GM23338 (cell line): ENCODE measurements around the gene TMEM200A. TPM values are rescaled to one million over a fixed set of nuclear protein-coding genes. Genes with fewer than 3 reads are reported as not detected.

ENCODE experiments used
- ATAC-seq: fragments of 200-7000 bp; cut with Tn5 transposase; 3 replicates; pipeline ENCODE4 v1.9.1; 2020
- DNase-seq: peaks from one replicate; pipeline ENCODE4 v3.0.0-alpha.2; 2015; ENCODE audit warnings: low spot score
- H2AFZ ChIP-seq: fragments of 200-600 bp; sonication (generic); 2 replicates; pipeline ENCODE4 v1.8.0; 2016; ENCODE audit warnings: antibody characterized with exemption, mild to moderate bottlenecking, moderate library complexity
- H3F3A ChIP-seq: fragments of 200-600 bp; sonication (generic); replicated peaks from 2 replicates; pipeline ENCODE4 v1.8.0; 2017; ENCODE audit warnings: antibody characterized with exemption, mixed run types, low read depth
- H3K27ac ChIP-seq: fragments of 200-600 bp; sonication (generic); 2 replicates; pipeline ENCODE4 v1.6.1; 2016; ENCODE audit warnings: low read depth
- H3K27me3 ChIP-seq: fragments of 200-600 bp; sonication (generic); 2 replicates; pipeline ENCODE4 v1.8.0; 2016; ENCODE audit warnings: mild to moderate bottlenecking, mixed run types, moderate library complexity; ENCODE audit not compliant: insufficient read depth
- H3K36me3 ChIP-seq: fragments of 200-600 bp; sonication (generic); 2 replicates; pipeline ENCODE4 v1.8.0; 2016; ENCODE audit warnings: mild to moderate bottlenecking; ENCODE audit not compliant: insufficient read depth
- H3K4me1 ChIP-seq: fragments of 200-600 bp; sonication (generic); 2 replicates; pipeline ENCODE4 v1.8.0; 2016; ENCODE audit warnings: mild to moderate bottlenecking, moderate library complexity; ENCODE audit not compliant: insufficient read depth
- H3K4me2 ChIP-seq: fragments of 200-600 bp; sonication (generic); 2 replicates; pipeline ENCODE4 v1.7.1; 2017; ENCODE audit warnings: mixed run types
- H3K4me3 ChIP-seq: fragments of 200-600 bp; sonication (generic); 2 replicates; pipeline ENCODE4 v1.6.1; 2016; ENCODE audit warnings: mixed run types
- H3K79me2 ChIP-seq: fragments of 200-600 bp; sonication (generic); replicated peaks from 2 replicates; pipeline ENCODE4 v1.8.0; 2017; ENCODE audit warnings: mild to moderate bottlenecking; ENCODE audit not compliant: insufficient read depth
- H3K9me2 ChIP-seq: fragments of 200-600 bp; sonication (generic); 2 replicates; pipeline ENCODE4 v1.8.0; 2017; ENCODE audit not compliant: insufficient read depth
- H4K20me1 ChIP-seq: fragments of 200-600 bp; sonication (generic); replicated peaks from 2 replicates; pipeline ENCODE4 v1.8.0; 2017; ENCODE audit warnings: mild to moderate bottlenecking; ENCODE audit not compliant: insufficient read depth
- H3K27ac Mint-ChIP-seq: 2 replicates; pipeline ENCODE4 v1.8.0; 2020; ENCODE audit warnings: inconsistent platforms, mild to moderate bottlenecking, moderate library complexity, mixed read lengths
- H3K27me3 Mint-ChIP-seq: 3 replicates; pipeline ENCODE4 v1.8.0; 2022; ENCODE audit warnings: low read depth, mild to moderate bottlenecking, moderate library complexity, mixed read lengths, inconsistent platforms; ENCODE audit not compliant: insufficient read depth, poor library complexity
- H3K36me3 Mint-ChIP-seq: 3 replicates; pipeline ENCODE4 v1.8.0; 2021; ENCODE audit warnings: low read depth, mild to moderate bottlenecking, inconsistent platforms, moderate library complexity, mixed read lengths
- H3K4me1 Mint-ChIP-seq: 3 replicates; pipeline ENCODE4 v1.8.0; 2020; ENCODE audit warnings: mild to moderate bottlenecking, inconsistent platforms, mixed read lengths
- H3K4me3 Mint-ChIP-seq: 3 replicates; pipeline ENCODE4 v1.8.0; 2021; ENCODE audit warnings: moderate library complexity, mild to moderate bottlenecking, inconsistent platforms, mixed read lengths
- H3K9me3 Mint-ChIP-seq: 3 replicates; pipeline ENCODE4 v1.8.0; 2020; ENCODE audit warnings: moderate library complexity, mild to moderate bottlenecking, inconsistent platforms, mixed read lengths
- CREB1 ChIP-seq: fragments of 250-450 bp; sonication (Bioruptor Pico); IDR thresholded peaks from 2 replicates; pipeline ENCODE4 v1.5.0; 2020; ENCODE audit warnings: low read depth, mild to moderate bottlenecking, moderate library complexity
- JUNB ChIP-seq: IDR thresholded peaks from one replicate; pipeline ENCODE4 v1.6.1; 2016; ENCODE audit warnings: antibody characterized with exemption; ENCODE audit not compliant: unreplicated experiment
- NANOG ChIP-seq: IDR thresholded peaks from 2 replicates; pipeline ENCODE4 v1.6.1; 2016; ENCODE audit warnings: antibody characterized with exemption, borderline replicate concordance
- ZNF114 ChIP-seq: fragments of 250-450 bp; sonication (Bioruptor Pico); IDR thresholded peaks from 2 replicates; pipeline ENCODE4 v1.5.0; 2020; ENCODE audit warnings: mild to moderate bottlenecking, moderate library complexity
- polyA plus RNA-seq: library from polyadenylated mRNA; unstranded; fragments of >200 nt; fragmentation: Nextera tagmentation; extraction: Ambion mirVana; gene quantifications from 2 replicates; pipeline ENCODE4 v1.2.1, GENCODE V29; 2016
- total RNA-seq: library from RNA; depleted of rRNA; stranded (reverse); fragments of >200 nt; shearing (Covaris generic); gene quantifications from 2 replicates; pipeline ENCODE4 v1.2.3, GENCODE V29; 2014
- TF ChIP-seq, protein P1 (sequence below): fragments of 250-450 bp; sonication (Bioruptor Pico); IDR thresholded peaks from 2 replicates; pipeline ENCODE4 v1.5.0; 2020; ENCODE audit warnings: mild to moderate bottlenecking, moderate library complexity
- TF ChIP-seq, protein P2 (sequence below): IDR thresholded peaks from 2 replicates; pipeline ENCODE4 v1.6.1; 2016; ENCODE audit warnings: antibody characterized with exemption

The TMEM200A gene
- total and polyA plus RNA-seq, 2 experiments from 2014 or later: 7.1 to 22.7 TPM

DNA sequence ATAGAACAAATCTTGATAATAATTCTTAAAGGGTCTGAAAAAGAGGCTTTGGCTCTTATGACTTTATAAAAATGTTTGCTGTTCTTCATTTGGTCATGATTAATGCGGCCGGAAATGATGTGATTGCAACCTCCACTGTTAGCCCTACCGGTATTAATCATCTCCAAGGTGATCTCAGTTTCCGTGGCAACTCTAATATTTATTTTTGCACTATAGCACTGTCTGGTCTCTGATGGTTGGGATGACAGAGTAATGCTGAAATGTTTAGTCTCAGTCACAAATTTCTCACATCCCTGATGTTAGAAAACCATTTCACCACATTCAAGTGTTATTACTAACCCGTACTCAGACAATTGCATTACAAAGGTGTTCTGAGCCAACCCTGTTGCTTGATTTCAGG is 87.4 kb downstream of the TMEM200A start:
- H3K27ac Mint-ChIP-seq: no peak overlapping the region
- peaks cover 3% of the 10 kb centered on the region for H3K27me3 Mint-ChIP-seq
- Histone ChIP-seq H3F3A (no peaks in the 10 kb centered on the region), H3K4me1 (0 out of 2 replicates have a peak, but pooled peaks cover 6% of the 10 kb centered on the region), H3K4me2 (no peak overlapping the region), H2AFZ (no peak overlapping the region), H3K4me3 (no peak overlapping the region), H3K9me2 (no peaks in the 10 kb centered on the region), H3K27ac (no peak overlapping the region), H3K36me3 (no peaks in the 10 kb centered on the region), H3K27me3 (no peaks in the 10 kb centered on the region), H3K79me2 (no peaks in the 10 kb centered on the region), H4K20me1 (no peaks in the 10 kb centered on the region)
- H3K4me3 Mint-ChIP-seq: no peak overlapping the region
- no peaks in the 10 kb centered on the region for H3K9me3 Mint-ChIP-seq
- no peaks in the 10 kb centered on the region for H3K36me3 Mint-ChIP-seq
- ATAC-seq: no peak
- TF ChIP-seq, protein P1, sequence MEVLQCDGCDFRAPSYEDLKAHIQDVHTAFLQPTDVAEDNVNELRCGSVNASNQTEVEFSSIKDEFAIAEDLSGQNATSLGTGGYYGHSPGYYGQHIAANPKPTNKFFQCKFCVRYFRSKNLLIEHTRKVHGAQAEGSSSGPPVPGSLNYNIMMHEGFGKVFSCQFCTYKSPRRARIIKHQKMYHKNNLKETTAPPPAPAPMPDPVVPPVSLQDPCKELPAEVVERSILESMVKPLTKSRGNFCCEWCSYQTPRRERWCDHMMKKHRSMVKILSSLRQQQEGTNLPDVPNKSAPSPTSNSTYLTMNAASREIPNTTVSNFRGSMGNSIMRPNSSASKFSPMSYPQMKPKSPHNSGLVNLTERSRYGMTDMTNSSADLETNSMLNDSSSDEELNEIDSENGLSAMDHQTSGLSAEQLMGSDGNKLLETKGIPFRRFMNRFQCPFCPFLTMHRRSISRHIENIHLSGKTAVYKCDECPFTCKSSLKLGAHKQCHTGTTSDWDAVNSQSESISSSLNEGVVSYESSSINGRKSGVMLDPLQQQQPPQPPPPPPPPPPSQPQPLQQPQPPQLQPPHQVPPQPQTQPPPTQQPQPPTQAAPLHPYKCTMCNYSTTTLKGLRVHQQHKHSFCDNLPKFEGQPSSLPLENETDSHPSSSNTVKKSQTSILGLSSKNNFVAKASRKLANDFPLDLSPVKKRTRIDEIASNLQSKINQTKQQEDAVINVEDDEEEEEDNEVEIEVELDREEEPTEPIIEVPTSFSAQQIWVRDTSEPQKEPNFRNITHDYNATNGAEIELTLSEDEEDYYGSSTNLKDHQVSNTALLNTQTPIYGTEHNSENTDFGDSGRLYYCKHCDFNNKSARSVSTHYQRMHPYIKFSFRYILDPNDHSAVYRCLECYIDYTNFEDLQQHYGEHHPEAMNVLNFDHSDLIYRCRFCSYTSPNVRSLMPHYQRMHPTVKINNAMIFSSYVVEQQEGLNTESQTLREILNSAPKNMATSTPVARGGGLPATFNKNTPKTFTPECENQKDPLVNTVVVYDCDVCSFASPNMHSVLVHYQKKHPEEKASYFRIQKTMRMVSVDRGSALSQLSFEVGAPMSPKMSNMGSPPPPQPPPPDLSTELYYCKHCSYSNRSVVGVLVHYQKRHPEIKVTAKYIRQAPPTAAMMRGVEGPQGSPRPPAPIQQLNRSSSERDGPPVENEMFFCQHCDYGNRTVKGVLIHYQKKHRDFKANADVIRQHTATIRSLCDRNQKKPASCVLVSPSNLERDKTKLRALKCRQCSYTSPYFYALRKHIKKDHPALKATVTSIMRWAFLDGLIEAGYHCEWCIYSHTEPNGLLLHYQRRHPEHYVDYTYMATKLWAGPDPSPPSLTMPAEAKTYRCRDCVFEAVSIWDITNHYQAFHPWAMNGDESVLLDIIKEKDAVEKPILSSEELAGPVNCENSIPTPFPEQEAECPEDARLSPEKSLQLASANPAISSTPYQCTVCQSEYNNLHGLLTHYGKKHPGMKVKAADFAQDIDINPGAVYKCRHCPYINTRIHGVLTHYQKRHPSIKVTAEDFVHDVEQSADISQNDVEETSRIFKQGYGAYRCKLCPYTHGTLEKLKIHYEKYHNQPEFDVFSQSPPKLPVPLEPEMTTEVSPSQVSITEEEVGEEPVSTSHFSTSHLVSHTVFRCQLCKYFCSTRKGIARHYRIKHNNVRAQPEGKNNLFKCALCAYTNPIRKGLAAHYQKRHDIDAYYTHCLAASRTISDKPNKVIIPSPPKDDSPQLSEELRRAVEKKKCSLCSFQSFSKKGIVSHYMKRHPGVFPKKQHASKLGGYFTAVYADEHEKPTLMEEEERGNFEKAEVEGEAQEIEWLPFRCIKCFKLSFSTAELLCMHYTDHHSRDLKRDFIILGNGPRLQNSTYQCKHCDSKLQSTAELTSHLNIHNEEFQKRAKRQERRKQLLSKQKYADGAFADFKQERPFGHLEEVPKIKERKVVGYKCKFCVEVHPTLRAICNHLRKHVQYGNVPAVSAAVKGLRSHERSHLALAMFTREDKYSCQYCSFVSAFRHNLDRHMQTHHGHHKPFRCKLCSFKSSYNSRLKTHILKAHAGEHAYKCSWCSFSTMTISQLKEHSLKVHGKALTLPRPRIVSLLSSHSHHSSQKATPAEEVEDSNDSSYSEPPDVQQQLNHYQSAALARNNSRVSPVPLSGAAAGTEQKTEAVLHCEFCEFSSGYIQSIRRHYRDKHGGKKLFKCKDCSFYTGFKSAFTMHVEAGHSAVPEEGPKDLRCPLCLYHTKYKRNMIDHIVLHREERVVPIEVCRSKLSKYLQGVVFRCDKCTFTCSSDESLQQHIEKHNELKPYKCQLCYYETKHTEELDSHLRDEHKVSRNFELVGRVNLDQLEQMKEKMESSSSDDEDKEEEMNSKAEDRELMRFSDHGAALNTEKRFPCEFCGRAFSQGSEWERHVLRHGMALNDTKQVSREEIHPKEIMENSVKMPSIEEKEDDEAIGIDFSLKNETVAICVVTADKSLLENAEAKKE (CRISPR knock-in tag): no peak
- TF ChIP-seq CREB1 (CRISPR knock-in tag) (no peak), NANOG (no peak), ZNF114 (CRISPR knock-in tag) (no peak), JUNB (no peak)
- TF ChIP-seq, protein P2, sequence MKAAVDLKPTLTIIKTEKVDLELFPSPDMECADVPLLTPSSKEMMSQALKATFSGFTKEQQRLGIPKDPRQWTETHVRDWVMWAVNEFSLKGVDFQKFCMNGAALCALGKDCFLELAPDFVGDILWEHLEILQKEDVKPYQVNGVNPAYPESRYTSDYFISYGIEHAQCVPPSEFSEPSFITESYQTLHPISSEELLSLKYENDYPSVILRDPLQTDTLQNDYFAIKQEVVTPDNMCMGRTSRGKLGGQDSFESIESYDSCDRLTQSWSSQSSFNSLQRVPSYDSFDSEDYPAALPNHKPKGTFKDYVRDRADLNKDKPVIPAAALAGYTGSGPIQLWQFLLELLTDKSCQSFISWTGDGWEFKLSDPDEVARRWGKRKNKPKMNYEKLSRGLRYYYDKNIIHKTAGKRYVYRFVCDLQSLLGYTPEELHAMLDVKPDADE: no peak
- peaks cover 16% of the 10 kb centered on the region; the same call in 2 of the 3 replicates for H3K4me1 Mint-ChIP-seq
- no peak for DNase-seq
